H1 (cell line): ENCODE data around the gene USP35.

Source experiments
- CHD1 ChIP-seq: IDR thresholded peaks from 2 replicates; pipeline ENCODE4 v1.6.1; 2012; ENCODE audit warnings: low read depth, low read length, improper control_type of control experiment
- EP300 ChIP-seq, 2 experiments: IDR thresholded peaks; 1 replicate in 1 of 2; 2 replicates in 1 of 2; pipeline ENCODE4 v1.6.1; 2011 to 2012; ENCODE audit warnings: low read depth in 2 of 2, low read length in 2 of 2, mild to moderate bottlenecking in 2 of 2, borderline replicate concordance in 1 of 2, inconsistent platforms in 1 of 2, moderate library complexity in 1 of 2
- TF ChIP-seq, protein P1 (sequence below), 3 experiments: IDR thresholded peaks; 1 replicate in 2 of 3; 2 replicates in 1 of 3; pipeline versions ENCODE4 v1.5.1 to v1.6.1; 2011; ENCODE audit warnings: low read length in 3 of 3, mild to moderate bottlenecking in 3 of 3, inconsistent platforms in 2 of 3, low read depth in 1 of 3, moderate library complexity in 1 of 3; ENCODE audit not compliant: insufficient read depth in 1 of 3; ENCODE audit errors: control extremely low read depth in 1 of 3

DNA sequence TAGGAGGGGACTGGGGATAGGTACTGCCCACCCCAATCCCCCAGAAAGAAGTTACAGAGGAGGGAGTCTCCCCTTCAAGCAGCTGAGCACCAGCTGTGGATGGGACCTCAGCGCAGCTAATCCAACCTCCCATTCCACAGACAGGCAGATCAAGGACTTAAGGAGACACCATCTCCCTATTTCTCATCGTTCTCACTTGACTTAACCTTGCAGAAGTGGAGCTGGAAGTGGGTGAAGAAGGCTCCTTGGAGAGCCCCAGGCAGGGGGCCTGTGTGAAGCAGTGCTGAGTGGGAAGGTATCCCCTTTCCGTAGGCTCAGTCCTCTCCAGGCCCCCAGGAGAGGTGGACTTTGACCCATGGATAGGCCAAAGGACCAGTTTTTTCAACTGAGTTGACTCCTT, 27.3 kb downstream of the USP35 start:
- TF ChIP-seq, protein P1, sequence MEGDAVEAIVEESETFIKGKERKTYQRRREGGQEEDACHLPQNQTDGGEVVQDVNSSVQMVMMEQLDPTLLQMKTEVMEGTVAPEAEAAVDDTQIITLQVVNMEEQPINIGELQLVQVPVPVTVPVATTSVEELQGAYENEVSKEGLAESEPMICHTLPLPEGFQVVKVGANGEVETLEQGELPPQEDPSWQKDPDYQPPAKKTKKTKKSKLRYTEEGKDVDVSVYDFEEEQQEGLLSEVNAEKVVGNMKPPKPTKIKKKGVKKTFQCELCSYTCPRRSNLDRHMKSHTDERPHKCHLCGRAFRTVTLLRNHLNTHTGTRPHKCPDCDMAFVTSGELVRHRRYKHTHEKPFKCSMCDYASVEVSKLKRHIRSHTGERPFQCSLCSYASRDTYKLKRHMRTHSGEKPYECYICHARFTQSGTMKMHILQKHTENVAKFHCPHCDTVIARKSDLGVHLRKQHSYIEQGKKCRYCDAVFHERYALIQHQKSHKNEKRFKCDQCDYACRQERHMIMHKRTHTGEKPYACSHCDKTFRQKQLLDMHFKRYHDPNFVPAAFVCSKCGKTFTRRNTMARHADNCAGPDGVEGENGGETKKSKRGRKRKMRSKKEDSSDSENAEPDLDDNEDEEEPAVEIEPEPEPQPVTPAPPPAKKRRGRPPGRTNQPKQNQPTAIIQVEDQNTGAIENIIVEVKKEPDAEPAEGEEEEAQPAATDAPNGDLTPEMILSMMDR (IDR thresholded peaks at IDR 0.05; ENCODE audit: control extremely low read depth in 1 of 3, insufficient read depth in 1 of 3, low read depth in 1 of 3, low read length in 3 of 3), result no peak
- TF ChIP-seq CHD1 (no peak), EP300 (IDR thresholded peaks at IDR 0.05; ENCODE audit: borderline replicate concordance in 1 of 2, low read depth in 2 of 2, low read length in 2 of 2) (no peak)
